Epithelial cell of proximal tubule (primary cell): ENCODE measurements around the gene MTOR. TPM values are rescaled to one million over a fixed set of nuclear protein-coding genes. Genes with fewer than 3 reads are reported as not detected.

Experiments
- DNase-seq: peaks from one replicate; pipeline ENCODE4 v3.0.0-alpha.2; 2011; ENCODE audit warnings: low read depth
- H3K4me3 ChIP-seq: 2 replicates; pipeline ENCODE4 v1.5.1; 2011; ENCODE audit warnings: low read depth, mild to moderate bottlenecking, low read length
- total RNA-seq: library from RNA; depleted of rRNA; stranded (reverse); fragments of >200 nt; gene quantifications from 2 replicates; pipeline ENCODE4 v1.2.3, GENCODE V29; 2015
- TF ChIP-seq, protein P1 (sequence below): conservative IDR thresholded peaks from 2 replicates; pipeline ENCODE4 v1.5.1; 2012; ENCODE audit warnings: low read depth, mild to moderate bottlenecking, low read length

Gene MTOR
- total RNA-seq, 1 donor from 2014 or later: 34.2 TPM

- no peak overlapping the region for H3K4me3 ChIP-seq
- TF ChIP-seq, protein P1, sequence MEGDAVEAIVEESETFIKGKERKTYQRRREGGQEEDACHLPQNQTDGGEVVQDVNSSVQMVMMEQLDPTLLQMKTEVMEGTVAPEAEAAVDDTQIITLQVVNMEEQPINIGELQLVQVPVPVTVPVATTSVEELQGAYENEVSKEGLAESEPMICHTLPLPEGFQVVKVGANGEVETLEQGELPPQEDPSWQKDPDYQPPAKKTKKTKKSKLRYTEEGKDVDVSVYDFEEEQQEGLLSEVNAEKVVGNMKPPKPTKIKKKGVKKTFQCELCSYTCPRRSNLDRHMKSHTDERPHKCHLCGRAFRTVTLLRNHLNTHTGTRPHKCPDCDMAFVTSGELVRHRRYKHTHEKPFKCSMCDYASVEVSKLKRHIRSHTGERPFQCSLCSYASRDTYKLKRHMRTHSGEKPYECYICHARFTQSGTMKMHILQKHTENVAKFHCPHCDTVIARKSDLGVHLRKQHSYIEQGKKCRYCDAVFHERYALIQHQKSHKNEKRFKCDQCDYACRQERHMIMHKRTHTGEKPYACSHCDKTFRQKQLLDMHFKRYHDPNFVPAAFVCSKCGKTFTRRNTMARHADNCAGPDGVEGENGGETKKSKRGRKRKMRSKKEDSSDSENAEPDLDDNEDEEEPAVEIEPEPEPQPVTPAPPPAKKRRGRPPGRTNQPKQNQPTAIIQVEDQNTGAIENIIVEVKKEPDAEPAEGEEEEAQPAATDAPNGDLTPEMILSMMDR: no peak
- no peak for DNase-seq
Observed at GRCh38 chr1:11266268-11267074, 4.1 kb upstream of the MTOR start.

DNA sequence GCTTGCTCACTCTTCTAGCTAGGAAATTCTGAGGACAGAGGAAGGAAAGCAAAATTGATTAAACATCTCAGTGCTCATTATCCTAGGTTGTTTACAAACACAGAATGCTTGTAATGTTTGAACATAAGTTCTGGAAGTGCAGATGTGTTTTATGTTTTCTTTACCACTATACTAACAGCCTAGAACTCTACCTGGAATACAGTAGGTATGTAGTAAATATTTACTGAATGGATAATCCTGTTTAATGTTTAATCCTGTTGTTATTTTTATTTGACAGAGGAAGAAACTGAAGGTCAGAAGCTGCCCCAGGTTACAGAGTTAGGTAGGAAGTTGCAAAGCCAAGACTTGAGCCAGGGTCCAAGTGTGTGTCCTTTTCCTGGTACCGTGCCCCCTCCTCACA, 6.1 kb downstream of the MTOR start:
- DNase-seq: no peak
- no peak overlapping the region for H3K4me3 ChIP-seq
- TF ChIP-seq, protein P1: no peak

DNA sequence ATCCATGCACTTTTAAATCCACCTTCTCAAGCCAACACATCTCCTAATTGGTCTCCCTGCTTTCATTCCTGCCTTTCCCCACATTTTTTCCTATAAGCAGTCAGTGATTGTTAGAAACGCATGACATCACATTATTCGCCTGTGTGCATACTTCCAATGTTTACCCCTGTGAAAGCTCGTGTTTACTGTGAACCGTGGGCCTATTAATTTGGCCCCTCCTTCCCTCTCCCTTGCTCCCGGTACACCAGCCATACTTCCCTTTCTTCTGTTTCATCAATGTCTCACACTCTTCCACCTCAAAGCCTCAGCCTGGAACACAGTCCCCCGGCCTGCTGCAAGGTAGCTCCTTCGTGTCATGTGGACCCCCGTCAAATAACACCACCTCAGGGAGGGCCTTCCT, 9.1 kb downstream of the MTOR start:
- H3K4me3 ChIP-seq: no peak overlapping the region
- TF ChIP-seq, protein P1: no peak

GRCh38 chr1:11252538-11252937, 9.8 kb downstream of the MTOR start:
- TF ChIP-seq, protein P1: no peak
- no peak overlapping the region for H3K4me3 ChIP-seq
- DNase-seq: no peak

More for the DNA sequence above, 9.1 kb downstream of the MTOR start:
- no peak for DNase-seq

DNA sequence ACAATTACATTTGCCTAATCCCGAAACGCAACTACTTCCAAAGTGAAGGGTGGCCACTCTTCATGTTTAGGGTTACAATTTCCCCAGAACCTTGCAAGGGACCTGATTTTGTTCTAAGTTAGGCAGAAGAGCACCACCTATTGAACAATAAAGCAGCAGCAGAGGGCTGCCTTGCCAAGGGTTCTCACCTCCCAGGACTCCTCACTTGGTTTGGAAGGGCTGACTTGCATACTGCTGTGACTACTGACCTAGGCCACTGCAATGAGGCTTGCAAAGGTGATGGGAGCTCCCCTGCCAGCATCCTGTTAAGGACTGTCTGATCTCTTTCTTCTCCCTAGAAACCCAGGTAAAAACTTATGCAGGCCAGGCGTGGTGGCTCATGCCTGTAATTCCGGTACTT, 14.2 kb downstream of the MTOR start:
- no peak overlapping the region for H3K4me3 ChIP-seq
- DNase-seq: no peak
- TF ChIP-seq, protein P1: peak; percentile 8

- no peak overlapping the region for H3K4me3 ChIP-seq
- DNase-seq: no peak
- TF ChIP-seq, protein P1: no peak
Observed at GRCh38 chr1:11245904-11246719, 16.2 kb downstream of the MTOR start.
